Measurements from ENCODE around the gene ENGASE.
"Not testable (repeated sequence)": the region's sequence is repeated elsewhere in the genome, so short reads cannot be mapped to it uniquely, and the experiment has no call there.

ENGASE gene

GRCh38 chr17:79053251-79053925, 21.2 kb upstream of the ENGASE start:
- DNase-seq (ENCODE audit: low read depth), result no peak

- DNase-seq (ENCODE audit: low read depth), result no peak
These were observed 20.2 kb upstream of the ENGASE start for GRCh38 chr17:79054200-79054960.

- DNase-seq (ENCODE audit: low read depth), result no peak
These were observed 19.4 kb upstream of the ENGASE start for GRCh38 chr17:79055197-79055596.

GRCh38 chr17:79057737-79058385, 16.8 kb upstream of the ENGASE start:
- no peak for DNase-seq (ENCODE audit: low read depth)

- DNase-seq (ENCODE audit: low read depth), result no peak
These were observed 11.9 kb upstream of the ENGASE start for GRCh38 chr17:79062691-79063090.

GRCh38 chr17:79064026-79064425, 10.6 kb upstream of the ENGASE start:
- DNase-seq (ENCODE audit: low read depth), result no peak

GRCh38 chr17:79065105-79065670, 9.4 kb upstream of the ENGASE start:
- no peak for DNase-seq (ENCODE audit: low read depth)

GRCh38 chr17:79066963-79067362, 7.7 kb upstream of the ENGASE start:
- no peak for DNase-seq (ENCODE audit: low read depth)

GRCh38 chr17:79070266-79070880, 4.3 kb upstream of the ENGASE start:
- no peak for DNase-seq (ENCODE audit: low read depth)

- no peak for DNase-seq (ENCODE audit: low read depth)
These were observed 3.4 kb upstream of the ENGASE start for GRCh38 chr17:79071161-79071740.

- DNase-seq (ENCODE audit: low read depth), result no peak
These were observed 2.1 kb upstream of the ENGASE start for GRCh38 chr17:79072544-79072943.

- DNase-seq (ENCODE audit: low read depth), result no peak
These were observed 1.5 kb upstream of the ENGASE start for GRCh38 chr17:79073016-79073705.

GRCh38 chr17:79073706-79074088, 927 bp upstream of the ENGASE start:
- DNase-seq (ENCODE audit: low read depth), result no peak

- DNase-seq (ENCODE audit: low read depth), result not testable (repeated sequence)
These were observed 439 bp upstream of the ENGASE start for GRCh38 chr17:79074121-79074648.

- no peak for DNase-seq (ENCODE audit: low read depth)
These were observed 774 bp downstream of the ENGASE start for GRCh38 chr17:79075446-79075750.

- no peak for DNase-seq (ENCODE audit: low read depth)
These were observed 1.3 kb downstream of the ENGASE start for GRCh38 chr17:79075861-79076406.

GRCh38 chr17:79077587-79077986, 3.0 kb downstream of the ENGASE start:
- no peak for DNase-seq (ENCODE audit: low read depth)

- DNase-seq (ENCODE audit: low read depth), result no peak
These were observed 4.0 kb downstream of the ENGASE start for GRCh38 chr17:79078476-79079190.

GRCh38 chr17:79079421-79080200, 5.0 kb downstream of the ENGASE start:
- DNase-seq (ENCODE audit: low read depth), result no peak

- no peak for DNase-seq (ENCODE audit: low read depth)
These were observed 5.7 kb downstream of the ENGASE start for GRCh38 chr17:79080349-79080748.

Data from CMK (cell line).